SKM-1 treated with dmso at 0.1 percent for 144 hours (cell line): Measurements from ENCODE around the gene TDP2.
"Not testable (repeated sequence)": the region's sequence is repeated elsewhere in the genome, so short reads cannot be mapped to it uniquely, and the experiment has no call there.

ENCODE experiments used
- DNase-seq: peaks from one replicate; lab custom pipeline; 2025; ENCODE audit not compliant: unreplicated experiment; lab: John Stamatoyannopoulos, UW

Gene TDP2

DNA sequence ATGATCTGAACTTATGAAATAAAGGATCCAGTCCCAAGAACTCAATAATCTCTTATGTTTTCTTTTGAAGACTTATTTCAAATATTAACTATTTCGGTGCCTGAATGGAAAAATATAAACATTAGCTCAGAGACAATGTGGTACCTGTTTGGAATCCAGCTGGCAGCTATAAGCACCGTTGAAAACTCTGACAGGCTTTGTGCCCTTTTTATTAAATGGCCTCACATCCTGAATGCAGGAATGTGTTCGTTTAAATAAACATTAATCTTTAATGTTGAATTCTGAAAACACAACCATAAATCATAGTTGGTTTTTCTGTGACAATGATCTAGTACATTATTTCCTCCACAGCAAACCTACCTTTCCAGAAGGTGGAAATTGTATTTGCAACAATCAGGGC is 16.3 kb downstream of the TDP2 start:
- no peak for DNase-seq

DNA sequence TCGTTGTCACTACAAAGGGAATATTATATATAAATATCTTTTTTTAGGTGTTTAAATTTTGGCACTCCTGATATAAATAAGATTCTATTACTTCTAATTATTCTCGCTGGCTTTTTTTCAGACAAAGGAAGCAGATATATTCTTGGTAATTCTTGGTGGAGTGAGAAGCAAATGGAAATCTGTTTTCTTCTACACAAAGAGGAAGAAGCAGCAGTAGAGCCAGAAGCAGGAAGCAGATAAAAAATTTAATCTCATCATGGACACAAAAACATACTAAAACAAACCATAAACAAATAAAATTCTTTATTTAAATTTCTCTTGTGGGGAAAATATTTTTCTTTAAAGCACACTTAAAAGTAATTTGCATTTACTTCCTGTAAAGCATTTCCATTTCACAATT is 17.0 kb downstream of the TDP2 start:
- DNase-seq, result no peak

- no peak for DNase-seq
These were observed 18.4 kb downstream of the TDP2 start for GRCh38 chr6:24648276-24648675.

- DNase-seq, result no peak
These were observed 19.9 kb downstream of the TDP2 start for GRCh38 chr6:24646771-24647170.

GRCh38 chr6:24644377-24644776 is 22.3 kb downstream of the TDP2 start:
- DNase-seq, result no peak

GRCh38 chr6:24643920-24644319 is 22.8 kb downstream of the TDP2 start:
- no peak for DNase-seq

DNA sequence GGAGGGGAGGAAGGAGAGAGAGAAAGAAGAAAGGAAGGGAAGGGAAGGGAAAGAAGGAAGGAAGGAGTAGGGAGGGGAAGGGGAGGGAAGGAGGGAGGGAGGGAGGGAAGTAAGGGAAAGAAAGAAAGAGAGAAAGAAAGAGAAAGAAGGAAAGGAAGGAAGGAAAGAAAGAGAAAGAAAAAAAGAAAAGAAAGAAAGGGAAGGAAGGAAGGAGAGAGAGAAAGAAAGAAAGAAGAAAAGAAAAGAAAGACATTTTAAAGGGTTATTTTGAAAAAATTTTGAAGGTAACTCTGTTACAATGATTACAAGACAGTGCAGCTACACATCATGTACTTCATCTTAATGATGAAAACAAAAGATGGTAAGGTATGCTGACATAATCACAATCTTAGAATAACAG is 24.6 kb downstream of the TDP2 start:
- DNase-seq, result no peak

DNA sequence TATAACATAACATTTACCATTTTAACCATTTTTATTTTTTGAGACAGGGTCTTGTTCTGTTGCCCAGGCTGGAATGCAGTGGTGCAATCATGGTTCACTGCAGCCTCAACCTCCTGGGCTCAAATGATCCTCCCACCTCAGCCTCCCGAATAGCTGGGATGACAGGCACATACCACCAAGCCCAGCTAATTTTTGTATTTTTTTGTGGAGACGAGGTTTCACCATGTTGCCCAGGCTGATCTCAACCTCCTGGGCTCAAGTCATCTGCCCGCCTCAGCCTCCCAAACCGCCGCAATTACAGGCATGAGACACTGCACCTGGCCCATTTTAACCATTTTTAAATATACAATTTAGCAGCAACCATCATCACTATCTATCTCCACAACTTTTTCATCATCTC is 26.1 kb downstream of the TDP2 start:
- not testable (repeated sequence) for DNase-seq

DNA sequence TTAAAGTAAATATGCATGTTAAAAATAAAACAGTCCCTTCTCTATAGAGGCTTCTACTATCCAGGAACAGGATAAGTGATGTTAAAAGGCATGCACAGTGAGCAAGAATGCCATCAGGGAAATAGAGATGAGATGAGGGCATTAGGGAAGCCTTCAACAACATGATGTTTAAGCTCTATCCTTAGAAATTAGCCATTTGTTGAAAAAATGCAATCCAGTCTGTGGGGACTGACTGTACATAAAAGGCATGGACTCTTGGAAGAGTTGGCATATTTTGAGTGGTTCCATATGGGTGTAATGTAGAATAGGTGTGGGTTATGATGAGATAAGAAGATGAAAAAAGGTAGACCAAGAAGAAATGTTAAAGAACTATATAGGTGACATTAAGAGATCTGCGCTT is 26.5 kb downstream of the TDP2 start:
- no peak for DNase-seq

DNA sequence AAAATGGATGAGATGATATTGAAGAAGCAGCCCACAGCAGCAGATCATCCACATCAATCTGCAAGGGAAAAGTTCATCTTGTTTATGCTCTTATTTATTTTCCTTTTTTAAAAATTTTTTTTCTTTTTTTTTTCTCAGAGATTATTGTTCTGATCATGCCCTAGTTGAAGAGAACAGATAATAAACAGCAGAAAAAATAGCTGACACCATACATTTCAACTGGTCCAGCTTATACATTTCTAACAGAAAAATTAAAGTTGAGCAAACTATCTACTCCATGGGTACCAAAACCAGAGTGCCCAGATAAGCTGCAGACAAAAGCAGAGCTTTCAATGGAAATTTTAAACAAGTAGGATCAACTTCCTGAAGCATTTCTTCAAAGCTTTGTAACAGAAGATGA is 30.0 kb downstream of the TDP2 start:
- no peak for DNase-seq

- DNase-seq, result no peak
These were observed 34.1 kb downstream of the TDP2 start for GRCh38 chr6:24632573-24632972.

DNA sequence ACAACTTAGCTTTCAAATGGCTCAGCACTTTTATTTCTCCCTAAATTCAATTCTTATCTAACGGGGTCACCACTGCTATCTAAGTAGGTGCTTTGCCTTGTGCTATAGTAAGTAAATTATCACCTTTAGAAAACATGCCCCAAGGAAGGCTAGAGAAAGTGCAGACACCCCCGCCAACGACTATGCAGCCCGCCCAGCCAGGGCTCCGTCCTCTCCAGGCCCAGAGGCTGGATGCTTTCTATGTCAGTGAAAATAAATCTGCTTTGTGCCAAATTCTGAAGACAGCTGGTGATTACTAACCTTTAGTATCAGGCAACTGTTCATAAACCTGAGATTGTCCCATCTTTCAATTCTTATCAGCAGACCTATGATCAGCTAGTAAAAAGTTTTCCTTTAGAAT is 35.0 kb downstream of the TDP2 start:
- no peak for DNase-seq

GRCh38 chr6:24630856-24631505 is 35.7 kb downstream of the TDP2 start:
- DNase-seq, result no peak

- no peak for DNase-seq
These were observed 44.9 kb downstream of the TDP2 start for GRCh38 chr6:24621626-24622289.

DNA sequence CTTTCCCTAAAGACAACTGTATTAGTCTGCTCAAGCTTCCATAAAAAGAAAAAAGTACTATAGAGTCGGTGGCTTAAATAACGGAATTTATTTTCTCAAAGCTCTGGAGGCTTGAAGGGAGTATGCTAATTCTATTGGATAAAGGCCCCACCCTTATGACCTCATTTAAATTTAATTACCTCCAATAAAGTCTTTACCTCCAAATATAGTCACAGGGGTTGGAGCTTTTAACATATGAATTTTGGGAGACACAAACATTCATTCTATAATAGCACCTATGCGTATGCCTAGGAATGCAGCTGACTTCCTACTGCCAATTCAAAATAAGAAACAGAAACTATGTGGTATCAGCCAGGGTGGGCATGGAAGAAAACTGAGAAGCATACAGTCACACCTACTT is 46.1 kb downstream of the TDP2 start:
- DNase-seq, result no peak

DNA sequence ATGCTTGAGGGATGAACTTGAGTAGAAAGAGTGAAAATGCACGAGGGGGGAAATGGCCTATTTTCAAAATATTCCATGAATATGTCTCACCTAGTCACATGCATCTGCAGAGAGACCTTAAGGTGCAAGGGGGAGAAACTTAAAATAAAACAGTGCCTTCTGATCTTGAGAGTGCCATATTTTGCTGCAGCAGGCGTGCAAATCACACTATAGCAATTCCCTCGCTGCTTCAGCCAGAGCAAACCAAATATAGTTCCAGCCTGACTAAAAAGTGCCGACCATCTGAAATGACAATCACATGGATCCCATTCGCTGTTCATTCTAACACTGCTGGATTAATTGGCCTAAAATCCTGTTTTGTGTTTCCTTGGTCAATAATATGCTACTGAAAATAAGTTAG is 47.0 kb downstream of the TDP2 start:
- no peak for DNase-seq

GRCh38 chr6:24614648-24615047 is 52.1 kb downstream of the TDP2 start:
- no peak for DNase-seq

DNA sequence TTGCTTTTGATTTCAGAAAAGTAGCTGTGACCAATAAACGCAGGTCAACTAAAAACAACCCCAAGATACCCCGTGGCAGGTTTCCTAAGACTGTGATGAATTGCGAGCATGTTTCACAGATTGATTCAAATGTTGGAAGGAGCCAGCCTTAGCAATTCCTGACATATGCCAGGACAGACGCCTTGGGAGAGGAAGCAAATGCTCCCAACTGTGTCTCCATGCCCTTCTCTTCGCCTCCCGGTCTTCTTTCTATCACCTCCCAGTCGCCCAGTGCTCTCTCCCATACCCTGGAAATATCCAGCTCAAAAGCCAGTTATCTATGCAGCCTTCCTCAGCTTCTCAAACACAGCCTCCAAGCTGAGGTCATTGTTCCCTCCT is 52.7 kb downstream of the TDP2 start:
- DNase-seq, result no peak

GRCh38 chr6:24613361-24614042 is 53.2 kb downstream of the TDP2 start:
- no peak for DNase-seq

- no peak for DNase-seq
These were observed 56.0 kb downstream of the TDP2 start for GRCh38 chr6:24610672-24611071.

DNA sequence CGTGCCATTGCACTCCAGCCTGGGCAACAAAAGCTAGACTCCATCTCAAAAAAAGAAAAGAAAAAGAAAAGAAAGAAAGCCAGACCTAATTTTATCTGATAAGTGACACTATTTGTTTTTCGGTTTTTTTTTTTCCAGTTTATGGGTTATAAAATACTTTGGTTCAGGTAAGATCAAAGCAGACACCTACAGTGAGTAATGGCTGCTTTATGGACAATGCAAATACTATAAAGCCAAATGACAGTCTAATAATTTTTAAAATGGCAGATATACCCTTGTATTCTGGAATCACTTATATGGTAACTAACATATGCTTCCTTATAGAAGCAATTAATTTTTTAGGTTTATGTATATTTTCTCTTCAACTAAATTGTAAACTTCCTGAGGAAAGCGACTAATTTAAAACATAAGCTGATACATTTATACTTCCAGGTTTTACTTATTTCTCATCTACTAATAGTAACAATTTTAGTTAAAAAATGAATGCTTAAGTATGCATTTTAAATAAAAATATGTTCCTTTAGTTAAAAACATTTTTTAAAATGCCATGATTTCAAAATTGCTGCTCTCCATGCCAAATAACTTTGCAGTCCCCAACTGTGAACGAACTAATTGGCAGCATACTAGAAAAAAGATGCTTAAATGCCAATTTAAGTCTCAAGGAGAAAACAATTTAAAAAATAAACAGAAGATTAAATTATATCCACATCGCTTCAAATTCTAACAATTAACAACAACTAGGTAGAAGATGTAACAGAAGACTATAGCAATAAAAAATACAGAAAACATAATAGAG is 59.2 kb downstream of the TDP2 start:
- DNase-seq, result no peak
